ENCODE measurements around the gene PRKAR1B. TPM values are rescaled to one million over a fixed set of nuclear protein-coding genes. Genes with fewer than 3 reads are reported as not detected.

Gene PRKAR1B
- total RNA-seq, 4 donors from 2014 or later: 8.2 to 12.3 (median 10.5) TPM

DNA sequence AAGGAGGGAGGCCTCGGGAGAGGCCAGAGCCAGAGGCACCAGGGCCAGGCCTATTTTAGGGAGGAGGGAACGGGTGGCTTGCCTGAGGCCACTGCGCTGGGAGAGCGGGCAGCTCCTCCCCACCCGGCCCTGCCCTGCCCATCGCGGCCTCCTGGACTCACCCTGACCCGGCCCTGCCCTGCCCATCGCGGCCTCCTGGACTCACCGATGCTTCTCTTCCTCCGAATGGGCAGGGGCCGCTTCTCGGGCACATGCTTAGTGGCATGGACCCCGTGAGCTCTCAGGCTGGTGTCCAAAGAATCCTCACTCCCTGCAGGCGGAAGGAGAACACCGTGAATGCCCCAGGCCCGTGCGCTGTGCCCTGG, 215.0 kb downstream of the PRKAR1B start:
- 14% methylated on average over 2 of the region's 19 CpGs for WGBS
- peak overlapping the region; percentile 7 for H3K27ac ChIP-seq
- no peak overlapping the region for H3K4me3 ChIP-seq

DNA sequence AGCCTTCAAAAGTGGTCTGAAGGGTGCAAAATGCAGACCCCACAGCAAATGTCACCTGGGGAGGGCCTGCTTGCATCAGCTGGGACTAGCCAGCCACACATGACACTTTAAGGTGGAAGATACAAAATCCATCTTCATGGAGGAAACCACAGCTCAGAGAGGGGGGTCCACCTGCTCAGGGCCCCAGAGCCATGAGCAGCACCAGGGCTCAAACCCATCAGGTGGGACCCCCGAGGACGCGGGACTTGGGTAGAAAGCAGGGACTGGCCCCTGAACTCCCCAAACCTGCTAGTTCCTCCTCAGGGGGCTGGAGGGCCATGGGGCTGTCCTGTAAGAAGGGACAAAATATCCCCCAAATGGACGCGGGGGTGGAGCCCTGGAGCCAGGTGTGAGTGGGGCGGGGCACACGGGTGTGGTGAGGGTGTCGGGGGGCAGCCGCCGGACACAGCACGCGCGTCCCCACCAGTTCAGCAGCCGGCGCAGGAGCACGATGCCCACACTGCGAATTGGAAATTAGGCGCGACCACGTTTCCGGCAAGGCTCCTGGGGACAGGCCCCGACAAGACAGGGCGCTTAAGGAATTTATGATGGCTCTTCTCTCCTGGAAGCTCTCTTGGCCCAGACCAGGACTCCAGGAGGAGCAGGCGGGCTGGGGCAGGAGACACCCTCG, 215.5 kb downstream of the PRKAR1B start:
- 65% methylated on average over 21 of the region's 25 CpGs for WGBS
- Histone ChIP-seq H3K4me3 (no peak overlapping the region), H3K4me1 (peaks cover 52% of the 10 kb centered on the region), H3K27ac (peak overlapping the region; percentile 24), H3K36me3 (peaks cover 18% of the 10 kb centered on the region), H3K9me3 (no peaks in the 10 kb centered on the region), H3K27me3 (no peaks in the 10 kb centered on the region)
- TF ChIP-seq POLR2AphosphoS5 (IDR thresholded peaks at IDR 0.05): no peak
- TF ChIP-seq POLR2A (IDR thresholded peaks at IDR 0.05): no peak
- TF ChIP-seq, protein P1, sequence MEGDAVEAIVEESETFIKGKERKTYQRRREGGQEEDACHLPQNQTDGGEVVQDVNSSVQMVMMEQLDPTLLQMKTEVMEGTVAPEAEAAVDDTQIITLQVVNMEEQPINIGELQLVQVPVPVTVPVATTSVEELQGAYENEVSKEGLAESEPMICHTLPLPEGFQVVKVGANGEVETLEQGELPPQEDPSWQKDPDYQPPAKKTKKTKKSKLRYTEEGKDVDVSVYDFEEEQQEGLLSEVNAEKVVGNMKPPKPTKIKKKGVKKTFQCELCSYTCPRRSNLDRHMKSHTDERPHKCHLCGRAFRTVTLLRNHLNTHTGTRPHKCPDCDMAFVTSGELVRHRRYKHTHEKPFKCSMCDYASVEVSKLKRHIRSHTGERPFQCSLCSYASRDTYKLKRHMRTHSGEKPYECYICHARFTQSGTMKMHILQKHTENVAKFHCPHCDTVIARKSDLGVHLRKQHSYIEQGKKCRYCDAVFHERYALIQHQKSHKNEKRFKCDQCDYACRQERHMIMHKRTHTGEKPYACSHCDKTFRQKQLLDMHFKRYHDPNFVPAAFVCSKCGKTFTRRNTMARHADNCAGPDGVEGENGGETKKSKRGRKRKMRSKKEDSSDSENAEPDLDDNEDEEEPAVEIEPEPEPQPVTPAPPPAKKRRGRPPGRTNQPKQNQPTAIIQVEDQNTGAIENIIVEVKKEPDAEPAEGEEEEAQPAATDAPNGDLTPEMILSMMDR (IDR thresholded peaks at IDR 0.05): no peak
- TF ChIP-seq EP300 (IDR thresholded peaks at IDR 0.05): no peak
- DNase-seq (ENCODE audit: low spot score in 2 of 2): no peak

More for the DNA sequence above, 215.0 kb downstream of the PRKAR1B start:
- DNase-seq (ENCODE audit: low spot score in 2 of 2): no peak
- Histone ChIP-seq H3K27me3 (no peaks in the 10 kb centered on the region), H3K4me1 (peaks cover 57% of the 10 kb centered on the region), H3K9me3 (no peaks in the 10 kb centered on the region), H3K36me3 (peaks cover 16% of the 10 kb centered on the region)
- TF ChIP-seq POLR2A (IDR thresholded peaks at IDR 0.05) (no peak), EP300 (IDR thresholded peaks at IDR 0.05) (no peak), POLR2AphosphoS5 (IDR thresholded peaks at IDR 0.05) (no peak)
- TF ChIP-seq, protein P1 (IDR thresholded peaks at IDR 0.05): no peak

DNA sequence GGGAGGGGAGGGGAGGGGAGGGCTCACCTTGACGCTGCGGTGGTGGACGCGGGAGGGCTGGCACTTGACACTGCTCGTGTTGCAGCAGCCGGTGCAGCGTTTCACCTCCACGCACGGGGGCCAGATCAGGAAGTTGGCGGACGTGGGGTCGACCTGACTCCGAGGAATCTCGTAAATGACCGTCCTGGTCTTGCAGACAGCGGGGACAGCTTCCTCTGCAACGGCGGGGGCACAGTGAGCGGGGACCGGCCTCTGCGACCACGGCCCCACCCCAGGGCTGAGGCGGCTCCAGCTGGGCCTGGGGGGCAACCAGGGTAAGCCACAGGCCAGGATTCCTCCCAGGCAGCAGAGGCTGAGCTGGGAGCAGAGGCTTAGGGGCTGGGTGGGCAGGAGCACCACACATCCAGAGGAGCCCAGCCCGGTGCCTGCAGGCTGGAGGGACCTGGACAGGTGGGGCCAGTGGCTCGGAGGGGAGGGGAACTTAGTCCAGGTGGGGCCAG, 216.2 kb downstream of the PRKAR1B start:
- H3K27ac ChIP-seq: no peak overlapping the region
- H3K27me3 ChIP-seq: no peaks in the 10 kb centered on the region
- H3K4me1 ChIP-seq: peaks cover 44% of the 10 kb centered on the region
- TF ChIP-seq EP300 (IDR thresholded peaks at IDR 0.05) (no peak), POLR2AphosphoS5 (IDR thresholded peaks at IDR 0.05) (no peak), POLR2A (IDR thresholded peaks at IDR 0.05) (no peak)
- TF ChIP-seq, protein P1 (IDR thresholded peaks at IDR 0.05): no peak
- 79% methylated on average over 23 of the region's 25 CpGs for WGBS
- H3K4me3 ChIP-seq: no peak overlapping the region
- no peaks in the 10 kb centered on the region for H3K9me3 ChIP-seq
- peaks cover 18% of the 10 kb centered on the region for H3K36me3 ChIP-seq
- DNase-seq (ENCODE audit: low spot score in 2 of 2): no peak

DNA sequence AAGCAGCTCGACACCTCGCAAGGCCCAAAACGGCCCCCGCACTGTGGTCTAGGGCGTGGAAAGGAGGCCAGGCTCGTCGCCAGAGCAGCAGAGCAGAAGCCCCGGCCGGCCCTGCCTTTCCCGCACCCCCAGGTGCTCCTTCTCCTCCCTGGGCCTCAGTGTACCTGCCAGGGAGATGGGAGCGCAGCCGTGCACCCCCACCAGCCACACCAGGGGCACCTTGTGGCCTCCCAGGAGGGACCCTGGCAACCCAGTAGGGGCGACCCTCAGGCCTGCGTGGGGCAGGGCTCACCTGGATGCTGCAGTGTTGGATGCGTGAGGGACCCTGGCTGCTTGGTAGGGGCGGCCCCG, 217.0 kb downstream of the PRKAR1B start:
- Histone ChIP-seq H3K9me3 (no peaks in the 10 kb centered on the region), H3K27ac (no peak overlapping the region), H3K4me1 (peaks cover 37% of the 10 kb centered on the region), H3K27me3 (no peaks in the 10 kb centered on the region), H3K4me3 (no peak overlapping the region), H3K36me3 (peaks cover 18% of the 10 kb centered on the region)
- TF ChIP-seq, protein P1 (IDR thresholded peaks at IDR 0.05): no peak
- TF ChIP-seq EP300 (IDR thresholded peaks at IDR 0.05): no peak
- no peak for TF ChIP-seq POLR2A (IDR thresholded peaks at IDR 0.05)
- no peak for TF ChIP-seq POLR2AphosphoS5 (IDR thresholded peaks at IDR 0.05)
- no peak for DNase-seq (ENCODE audit: low spot score in 2 of 2)
- WGBS: 82% methylated on average over 10 of the region's 17 CpGs

DNA sequence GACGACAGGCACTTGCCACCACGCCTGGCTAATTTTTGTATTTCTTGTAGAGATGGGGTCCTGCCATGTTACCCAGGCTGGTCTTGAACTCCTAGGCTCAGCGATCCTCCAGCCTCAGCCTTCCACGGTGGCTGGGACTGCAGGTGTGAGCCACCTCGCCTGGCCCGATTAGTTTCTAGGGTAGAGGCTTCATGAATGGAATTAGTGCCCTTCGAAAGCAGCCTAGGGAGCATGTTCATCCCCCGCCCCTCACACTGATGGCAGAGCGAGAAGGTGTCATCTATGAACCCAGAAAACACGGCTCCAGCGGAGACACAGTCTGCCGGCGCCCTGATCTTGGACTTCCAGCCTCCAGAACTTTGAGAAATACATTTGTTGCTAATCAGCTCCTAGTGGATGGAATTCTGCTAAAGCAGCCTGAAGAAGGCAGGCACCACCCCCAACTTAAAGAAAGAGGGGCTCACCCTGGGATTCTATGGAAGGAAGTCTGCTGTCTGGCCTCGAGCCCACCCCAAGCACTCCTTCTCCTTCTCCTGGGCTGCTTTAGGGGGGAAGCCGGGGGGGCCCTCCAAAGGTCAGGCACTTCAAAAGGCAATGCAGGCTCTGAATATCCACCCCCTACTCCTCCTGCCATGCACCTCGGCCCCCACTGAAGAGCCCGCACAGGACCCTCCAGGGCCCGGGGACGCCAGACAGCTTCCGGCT, 217.5 kb downstream of the PRKAR1B start:
- no peak for TF ChIP-seq EP300 (IDR thresholded peaks at IDR 0.05)
- TF ChIP-seq, protein P1 (IDR thresholded peaks at IDR 0.05): no peak
- no peak for TF ChIP-seq POLR2AphosphoS5 (IDR thresholded peaks at IDR 0.05)
- no peak for TF ChIP-seq POLR2A (IDR thresholded peaks at IDR 0.05)
- 95% methylated on average over 12 of the region's 20 CpGs for WGBS
- Histone ChIP-seq H3K4me3 (no peak overlapping the region), H3K36me3 (peaks cover 18% of the 10 kb centered on the region), H3K27me3 (no peaks in the 10 kb centered on the region), H3K4me1 (peaks cover 31% of the 10 kb centered on the region), H3K27ac (no peak overlapping the region), H3K9me3 (no peaks in the 10 kb centered on the region)
- peak in 1 of 2 donors; percentile 51 for DNase-seq (ENCODE audit: low spot score in 2 of 2)
